Mesendoderm (in vitro differentiated cells): ENCODE data around the gene TSPAN16.
"Not testable (repeated sequence)": the region's sequence is repeated elsewhere in the genome, so short reads cannot be mapped to it uniquely, and the experiment has no call there.

ENCODE experiments used
- DNase-seq: peaks from one replicate; pipeline ENCODE4 v3.0.0; 2013
- H2AK5ac ChIP-seq: 2 replicates; pipeline ENCODE4 v1.6.1; 2013; ENCODE audit warnings: low read length, inconsistent platforms
- H2BK120ac ChIP-seq: 2 replicates; pipeline ENCODE4 v1.6.1; 2013; ENCODE audit warnings: low read depth, mild to moderate bottlenecking, low read length, moderate library complexity, mixed read lengths
- H2BK15ac ChIP-seq: replicated peaks from 2 replicates; pipeline ENCODE4 v1.6.1; 2013; ENCODE audit warnings: low read depth, mild to moderate bottlenecking, moderate library complexity
- H2BK5ac ChIP-seq: 2 replicates; pipeline ENCODE4 v1.6.1; 2013; ENCODE audit warnings: low read length, inconsistent platforms
- H3K18ac ChIP-seq: 2 replicates; pipeline ENCODE4 v1.6.1; 2013; ENCODE audit warnings: mild to moderate bottlenecking, low read length, mixed read lengths
- H3K23ac ChIP-seq: one replicate; pipeline ENCODE4 v1.6.1; 2013; ENCODE audit warnings: low read length
- H3K27ac ChIP-seq: 2 replicates; pipeline ENCODE4 v1.5.1; 2013; ENCODE audit warnings: low read depth, mild to moderate bottlenecking, inconsistent platforms, low read length, moderate library complexity
- H3K27me3 ChIP-seq: 2 replicates; pipeline ENCODE4 v1.6.1; 2013; ENCODE audit warnings: low read length, control low read depth, mild to moderate bottlenecking, inconsistent platforms; ENCODE audit not compliant: insufficient read depth, poor library complexity
- H3K36me3 ChIP-seq: 2 replicates; pipeline ENCODE4 v1.6.1; 2013; ENCODE audit warnings: low read length, inconsistent platforms; ENCODE audit not compliant: control insufficient read depth, insufficient read depth
- H3K4ac ChIP-seq: one replicate; pipeline ENCODE4 v1.6.1; 2013; ENCODE audit warnings: low read depth, mild to moderate bottlenecking, low read length, moderate library complexity
- H3K4me1 ChIP-seq: 2 replicates; pipeline ENCODE4 v1.6.1; 2013; ENCODE audit warnings: low read depth, low read length, inconsistent platforms; ENCODE audit not compliant: control insufficient read depth
- H3K4me2 ChIP-seq: 2 replicates; pipeline ENCODE4 v1.6.1; 2013; ENCODE audit warnings: low read length
- H3K4me3 ChIP-seq: 2 replicates; pipeline ENCODE4 v1.5.1; 2013; ENCODE audit warnings: mild to moderate bottlenecking, low read length
- H3K56ac ChIP-seq: one replicate; pipeline ENCODE4 v1.6.1; 2013; ENCODE audit warnings: low read length
- H3K79me1 ChIP-seq: 2 replicates; pipeline ENCODE4 v1.6.1; 2013; ENCODE audit warnings: low read length, inconsistent platforms
- H3K79me2 ChIP-seq: 2 replicates; pipeline ENCODE4 v1.6.1; 2013; ENCODE audit warnings: mild to moderate bottlenecking, low read length; ENCODE audit not compliant: control insufficient read depth, insufficient read depth
- H3K9ac ChIP-seq: 2 replicates; pipeline ENCODE4 v1.6.1; 2013; ENCODE audit warnings: low read length, inconsistent platforms
- H4K5ac ChIP-seq: one replicate; pipeline ENCODE4 v1.6.1; 2013; ENCODE audit warnings: low read length
- H4K8ac ChIP-seq: one replicate; pipeline ENCODE4 v1.6.1; 2013; ENCODE audit warnings: low read depth, mild to moderate bottlenecking, control low read depth, low read length, moderate library complexity
- WGBS: extraction: QIAGEN DNeasy Blood & Tissue Kit; methylation state at CpG from one replicate; pipeline ENCODE4 v1.1.7; 2013; ENCODE audit warnings: low lambda C conversion rate, missing lambda C conversion rate; ENCODE audit not compliant: insufficient coverage; ENCODE audit errors: extremely low coverage; 5-methylcytosine and 5-hydroxymethylcytosine counted together

The TSPAN16 gene

GRCh38 chr19:11300811-11301120, 4.8 kb downstream of the TSPAN16 start:
- H3K23ac ChIP-seq: no peak overlapping the region
- no peak overlapping the region for H2BK5ac ChIP-seq
- H3K36me3 ChIP-seq: no peaks in the 10 kb centered on the region
- H3K9ac ChIP-seq: no peak overlapping the region
- H3K27ac ChIP-seq: no peak overlapping the region
- no peak overlapping the region for H4K5ac ChIP-seq
- no peak overlapping the region for H2AK5ac ChIP-seq
- H3K79me1 ChIP-seq: no peaks in the 10 kb centered on the region
- H3K79me2 ChIP-seq: no peaks in the 10 kb centered on the region
- WGBS: no CpG with 5 or more reads among the region's 11 CpGs
- no peak overlapping the region for H3K4me2 ChIP-seq
- H3K56ac ChIP-seq: no peak overlapping the region
- no peaks in the 10 kb centered on the region for H3K27me3 ChIP-seq
- no peak overlapping the region for H3K4ac ChIP-seq
- no peak for DNase-seq
- H2BK120ac ChIP-seq: no peak overlapping the region
- H3K4me3 ChIP-seq: no peak overlapping the region
- no peak overlapping the region for H4K8ac ChIP-seq
- H3K4me1 ChIP-seq: no peaks in the 10 kb centered on the region
- no peak overlapping the region for H2BK15ac ChIP-seq
- H3K18ac ChIP-seq: no peak overlapping the region

- H2BK15ac ChIP-seq: no peak overlapping the region
- H3K23ac ChIP-seq: no peak overlapping the region
- no peaks in the 10 kb centered on the region for H3K4me1 ChIP-seq
- no peaks in the 10 kb centered on the region for H3K27me3 ChIP-seq
- H4K8ac ChIP-seq: no peak overlapping the region
- no peak for DNase-seq
- no peak overlapping the region for H3K4ac ChIP-seq
- no peaks in the 10 kb centered on the region for H3K79me2 ChIP-seq
- H2AK5ac ChIP-seq: no peak overlapping the region
- no peak overlapping the region for H3K4me2 ChIP-seq
- H3K36me3 ChIP-seq: no peaks in the 10 kb centered on the region
- no peak overlapping the region for H2BK120ac ChIP-seq
- no peak overlapping the region for H3K18ac ChIP-seq
- no peak overlapping the region for H3K9ac ChIP-seq
- no peaks in the 10 kb centered on the region for H3K79me1 ChIP-seq
- H2BK5ac ChIP-seq: no peak overlapping the region
- no CpG with 5 or more reads among the region's 5 CpGs for WGBS
- H3K4me3 ChIP-seq: no peak overlapping the region
- H4K5ac ChIP-seq: no peak overlapping the region
- no peak overlapping the region for H3K56ac ChIP-seq
- H3K27ac ChIP-seq: no peak overlapping the region
Measured at GRCh38 chr19:11304936-11305335, 9.0 kb downstream of the TSPAN16 start.

GRCh38 chr19:11306337-11306736, 10.4 kb downstream of the TSPAN16 start:
- Histone ChIP-seq H3K36me3 (no peaks in the 10 kb centered on the region), H3K27ac (no peak overlapping the region), H2AK5ac (no peak overlapping the region), H3K4me2 (no peak overlapping the region), H2BK120ac (no peak overlapping the region), H3K18ac (no peak overlapping the region), H3K27me3 (no peaks in the 10 kb centered on the region), H2BK5ac (no peak overlapping the region), H3K9ac (no peak overlapping the region), H3K4me3 (no peak overlapping the region), H3K4ac (no peak overlapping the region), H4K8ac (no peak overlapping the region), H3K56ac (no peak overlapping the region), H3K23ac (no peak overlapping the region), H2BK15ac (no peak overlapping the region), H3K79me1 (no peaks in the 10 kb centered on the region), H3K79me2 (no peaks in the 10 kb centered on the region), H3K4me1 (no peaks in the 10 kb centered on the region), H4K5ac (no peak overlapping the region)
- no peak for DNase-seq
- no CpG with 5 or more reads among the region's 9 CpGs for WGBS

- not testable (repeated sequence) for H2BK5ac ChIP-seq, H3K9ac ChIP-seq, H2BK120ac ChIP-seq, H3K4me1 ChIP-seq, H3K4ac ChIP-seq, H3K79me2 ChIP-seq, H2AK5ac ChIP-seq, DNase-seq, H3K4me2 ChIP-seq, H3K18ac ChIP-seq, H3K27ac ChIP-seq, H3K36me3 ChIP-seq, H4K5ac ChIP-seq, H4K8ac ChIP-seq, H3K23ac ChIP-seq, H3K27me3 ChIP-seq, H3K4me3 ChIP-seq, H2BK15ac ChIP-seq, H3K79me1 ChIP-seq, H3K56ac ChIP-seq
- WGBS: no CpG with 5 or more reads among the region's 9 CpGs
Measured at GRCh38 chr19:11320278-11320995, 24.5 kb downstream of the TSPAN16 start.

GRCh38 chr19:11321191-11322126, 25.5 kb downstream of the TSPAN16 start:
- Histone ChIP-seq H3K79me2 (no peaks in the 10 kb centered on the region), H2BK5ac (no peak overlapping the region), H4K5ac (no peak overlapping the region), H3K27me3 (no peaks in the 10 kb centered on the region), H3K18ac (no peak overlapping the region), H2AK5ac (no peak overlapping the region), H2BK120ac (no peak overlapping the region), H2BK15ac (no peak overlapping the region), H3K36me3 (no peaks in the 10 kb centered on the region), H3K4ac (no peak overlapping the region), H3K27ac (no peak overlapping the region), H3K79me1 (no peaks in the 10 kb centered on the region), H3K9ac (no peak overlapping the region), H3K23ac (no peak overlapping the region), H3K56ac (no peak overlapping the region), H3K4me3 (no peak overlapping the region), H3K4me1 (no peaks in the 10 kb centered on the region), H4K8ac (no peak overlapping the region), H3K4me2 (no peak overlapping the region)
- peak; percentile 42 for DNase-seq
- no CpG with 5 or more reads among the region's 14 CpGs for WGBS
